Posterior vena cava (tissue), 2 donors: ENCODE data around the gene C1QTNF5. TPM values are rescaled to one million over a fixed set of nuclear protein-coding genes. Genes with fewer than 3 reads are reported as not detected.

Experiments
- DNase-seq: peaks from one replicate; pipeline ENCODE4 v3.0.0-alpha.2; 2020; ENCODE audit warnings: low spot score
- intact Hi-C, 2 donors: fragments of 100-400 bp; cut with DNase I; formaldehyde crosslinking; loops; one replicate each; pipeline versions ENCODE4 v1.14.1 to v1.14.2; 2022 to 2023
- microRNA-seq, 2 donors: library from miRNA; unstranded; fragments of <30 nt; microRNA quantifications; one replicate each; pipeline ENCODE4 v1.2.0, GENCODE V29; 2020 to 2021; ENCODE audit warnings: borderline microRNAs expressed in 2 of 2
- total RNA-seq, 2 donors: library from RNA; stranded (reverse); fragmentation: NEBNext Ultra II Directional; extraction: Animal tissue kit (Norgen Biotek cat#: 25700); gene quantifications; one replicate each; pipeline ENCODE4 v1.2.1, GENCODE V29; 2021
- donor health status: DM: yes; HTN: yes; CAD: no.
- donor health status: DM: yes; HTN: yes; CAD: no.

C1QTNF5 gene
- total RNA-seq, 2 donors from 2014 or later = 57.7 to 63.0 TPM

GRCh38 chr11:119309953-119310681 lies 30.6 kb downstream of the C1QTNF5 start:
- no peak for DNase-seq
- intact Hi-C loops = no loop called here

GRCh38 chr11:119309411-119309810 lies 31.3 kb downstream of the C1QTNF5 start:
- intact Hi-C loops = no loop called here
- no peak for DNase-seq

GRCh38 chr11:119307974-119308373 lies 32.7 kb downstream of the C1QTNF5 start:
- no peak for DNase-seq
- intact Hi-C loops = no loop called here

- DNase-seq = no peak
- intact Hi-C loops = no loop called here
Observed at GRCh38 chr11:119307219-119307618, 33.5 kb downstream of the C1QTNF5 start.

GRCh38 chr11:119306373-119306890 lies 34.3 kb downstream of the C1QTNF5 start:
- no peak for DNase-seq

GRCh38 chr11:119305556-119306372 lies 34.9 kb downstream of the C1QTNF5 start:
- intact Hi-C loops = no loop called here
- no peak for DNase-seq

More at GRCh38 chr11:119306373-119306890, 34.3 kb downstream of the C1QTNF5 start:
- intact Hi-C loops = no loop called here

- no peak for DNase-seq
- intact Hi-C loops = no loop called here
Observed at GRCh38 chr11:119303227-119303718, 37.4 kb downstream of the C1QTNF5 start.

GRCh38 chr11:119300198-119300964 lies 40.3 kb downstream of the C1QTNF5 start:
- intact Hi-C loops = no loop called here
- no peak for DNase-seq

GRCh38 chr11:119299416-119299815 lies 41.3 kb downstream of the C1QTNF5 start:
- DNase-seq = no peak
- intact Hi-C loops = no loop called here

- intact Hi-C loops = loop anchor here in 1 of 2 donors (1.0 kb wide), 1 partner anchor 13 kb away; no protein-coding TSS in a partner anchor
- no peak for DNase-seq
Observed at GRCh38 chr11:119298726-119299125, 42.0 kb downstream of the C1QTNF5 start.

- DNase-seq = no peak
Observed at GRCh38 chr11:119297938-119298337, 42.7 kb downstream of the C1QTNF5 start.

GRCh38 chr11:119295178-119295577 lies 45.5 kb downstream of the C1QTNF5 start:
- intact Hi-C loops = no loop called here

More at GRCh38 chr11:119297938-119298337, 42.7 kb downstream of the C1QTNF5 start:
- intact Hi-C loops = loop anchor here in 1 of 2 donors (1.0 kb wide), 1 partner anchor 13 kb away; no protein-coding TSS in a partner anchor

GRCh38 chr11:119293461-119293860 lies 47.2 kb downstream of the C1QTNF5 start:
- no peak for DNase-seq
- intact Hi-C loops = no loop called here

More at GRCh38 chr11:119295178-119295577, 45.5 kb downstream of the C1QTNF5 start:
- DNase-seq = no peak

GRCh38 chr11:119290894-119291497 lies 49.7 kb downstream of the C1QTNF5 start:
- intact Hi-C loops = no loop called here
- no peak for DNase-seq

Small RNA genes within 50 kb of the gene (microRNA-seq; reads per million reads assigned to microRNA genes)
- 0.97 to 1.8 reads per million in 2 donors for gene MIR6756

Other genes starting within 250 kb of the C1QTNF5 start
- gene DPAGT1, start 239.0 kb downstream of the C1QTNF5 start, total RNA-seq = 10 to 100 TPM; 23.8 to 24.2 TPM
- 1 to 10 TPM; 7.4 to 8.5 TPM for gene C2CD2L, start 233.5 kb downstream of the C1QTNF5 start, total RNA-seq
- 10 to 100 TPM; 10.8 to 13.4 TPM for gene HINFP, start 219.3 kb downstream of the C1QTNF5 start, total RNA-seq
- under 1 TPM; 0.23 to 0.43 TPM for gene ABCG4, start 191.8 kb downstream of the C1QTNF5 start, total RNA-seq
- gene NLRX1, start 172.2 kb downstream of the C1QTNF5 start, total RNA-seq = 10 to 100 TPM; 14.9 to 23.9 TPM
- under 1 TPM in 1 of 2 donors, not detected in 1; 0.14 TPM for gene NHERF4, start 155.4 kb downstream of the C1QTNF5 start, total RNA-seq
- gene CBL, start 134.5 kb downstream of the C1QTNF5 start, total RNA-seq = 10 to 100 TPM; 23.3 to 32.8 TPM
- 100 to 1,000 TPM; 528 to 559 TPM for gene MCAM, start 23.8 kb downstream of the C1QTNF5 start, total RNA-seq
- 10 to 100 TPM; 22.1 to 23.3 TPM for gene RNF26, start 6.4 kb downstream of the C1QTNF5 start, total RNA-seq
- not detected for gene MFRP, start 5.8 kb upstream of the C1QTNF5 start, total RNA-seq
- gene USP2, start 40.8 kb upstream of the C1QTNF5 start, total RNA-seq = 10 to 100 TPM; 10.4 to 17.3 TPM
- gene THY1, start 82.3 kb upstream of the C1QTNF5 start, total RNA-seq = 100 to 1,000 TPM in 1 of 2 donors, 10 to 100 TPM in 1; 35.0 to 151 TPM